Natural killer cell (primary cell): ENCODE data around the gene RABGAP1L. TPM values are rescaled to one million over a fixed set of nuclear protein-coding genes. Genes with fewer than 3 reads are reported as not detected.

Experiments
- ATAC-seq, 3 donors: fragments of 150-1000 bp in 2 of 3; fragments of 200-7000 bp in 1 of 3; cut with Tn5 transposase; 1 replicate in 1 of 3; 2 replicates in 2 of 3; pipeline ENCODE4 v1.10.0; 2021; ENCODE audit warnings: mild to moderate bottlenecking in 2 of 3, moderate library complexity in 2 of 3
- DNase-seq, 2 donors: peaks; one replicate each; pipeline versions ENCODE4 v3.0.0 to v3.0.0-alpha.2; 2013 to 2021; ENCODE audit warnings: mixed read lengths in 1 of 2
- H3K27ac ChIP-seq: one replicate; pipeline ENCODE4 v1.5.1; 2013; ENCODE audit warnings: mild to moderate bottlenecking, low read length
- H3K27me3 ChIP-seq: one replicate; pipeline ENCODE4 v1.6.1; 2013; ENCODE audit warnings: low read length; ENCODE audit not compliant: control insufficient read depth, insufficient read depth
- H3K36me3 ChIP-seq: one replicate; pipeline ENCODE4 v1.6.1; 2013; ENCODE audit warnings: low read length; ENCODE audit not compliant: control insufficient read depth, insufficient read depth
- H3K4me1 ChIP-seq: one replicate; pipeline ENCODE4 v1.6.1; 2013; ENCODE audit warnings: low read length; ENCODE audit not compliant: control insufficient read depth, insufficient read depth
- H3K4me3 ChIP-seq: one replicate; pipeline ENCODE4 v1.5.1; 2013; ENCODE audit warnings: low read length
- H3K9me3 ChIP-seq: one replicate; pipeline ENCODE4 v1.6.1; 2013; ENCODE audit warnings: low read length; ENCODE audit not compliant: control insufficient read depth, insufficient read depth
- H3K27ac Mint-ChIP-seq, 2 donors: one replicate each; pipeline ENCODE4 v1.8.0; 2022; ENCODE audit warnings: mild to moderate bottlenecking in 2 of 2, mixed read lengths in 2 of 2, moderate library complexity in 1 of 2
- H3K27me3 Mint-ChIP-seq, 2 donors: one replicate each; pipeline ENCODE4 v1.8.0; 2022; ENCODE audit warnings: low read depth in 2 of 2, mixed read lengths in 2 of 2
- H3K36me3 Mint-ChIP-seq: one replicate; pipeline ENCODE4 v1.8.0; 2022; ENCODE audit warnings: mixed read lengths
- H3K4me1 Mint-ChIP-seq, 2 donors: one replicate each; pipeline ENCODE4 v1.8.0; 2022; ENCODE audit warnings: mixed read lengths in 2 of 2
- H3K4me3 Mint-ChIP-seq: one replicate; pipeline ENCODE4 v1.8.0; 2022; ENCODE audit warnings: mild to moderate bottlenecking, moderate library complexity, mixed read lengths
- H3K9me3 Mint-ChIP-seq, 2 donors: one replicate each; pipeline ENCODE4 v1.8.0; 2022; ENCODE audit warnings: mixed read lengths in 2 of 2
- CTCF ChIP-seq: fragments of 200-600 bp; IDR thresholded peaks from one replicate; pipeline ENCODE4 v1.8.0; 2022; ENCODE audit warnings: antibody characterized with exemption
- WGBS: methylation state at CpG from one replicate; pipeline ENCODE4 v1.1.7; 2013; ENCODE audit warnings: missing lambda C conversion rate; ENCODE audit not compliant: insufficient coverage; 5-methylcytosine and 5-hydroxymethylcytosine counted together
- intact Hi-C: fragments of 100-400 bp; cut with micrococcal nuclease; formaldehyde crosslinking; loops from one replicate; pipeline ENCODE4 v1.14.2; 2022
- total RNA-seq, 4 donors: library from RNA; stranded (reverse); fragments of 120-200 nt in 1 of 4; gene quantifications; one replicate each; pipeline versions ENCODE4 v1.2.3 to v1.2.4, GENCODE V29; 2013 to 2022

The RABGAP1L gene
- total RNA-seq, 3 donors from 2014 or later (not counting 1 experiment from before 2014, with no cell fraction given): 145 to 168 (median 153) TPM

GRCh38 chr1:174969977-174970376 is 810.7 kb downstream of the RABGAP1L start:
- Mint-ChIP-seq H3K27me3 (no peaks in the 10 kb centered on the region), H3K4me1 (peaks cover 61 to 72% of the 10 kb centered on the region in 2 donors), H3K9me3 (no peaks in the 10 kb centered on the region), H3K27ac (peak overlapping the region; percentile 90 to 99), H3K36me3 (peaks cover 11% of the 10 kb centered on the region), H3K4me3 (peak overlapping the region; percentile 88)
- H3K36me3 ChIP-seq: peaks cover 8% of the 10 kb centered on the region
- peaks cover 36% of the 10 kb centered on the region for H3K4me1 ChIP-seq
- DNase-seq (peak in 1 of 2 donors; percentile 50), ATAC-seq (peak in 2 of 3 donors; percentile 1 to 29)
- H3K9me3 ChIP-seq: no peaks in the 10 kb centered on the region
- no peak overlapping the region for H3K4me3 ChIP-seq
- intact Hi-C loops: loop anchor here (10.0 kb wide), 1 partner anchor 945 kb away; the partner anchor contains the start of gene RC3H1
- peak overlapping the region; percentile 67 for H3K27ac ChIP-seq
- 10% methylated on average over 1 of the region's 1 CpG for WGBS
- no peak for TF ChIP-seq CTCF
- no peaks in the 10 kb centered on the region for H3K27me3 ChIP-seq

GRCh38 chr1:174971466-174971865 is 812.1 kb downstream of the RABGAP1L start:
- ATAC-seq: no peak
- peaks cover 54 to 65% of the 10 kb centered on the region in 2 donors for H3K4me1 Mint-ChIP-seq
- H3K27me3 Mint-ChIP-seq: no peaks in the 10 kb centered on the region
- no peak for TF ChIP-seq CTCF
- intact Hi-C loops: no loop called here
- H3K27me3 ChIP-seq: no peaks in the 10 kb centered on the region
- no peaks in the 10 kb centered on the region for H3K9me3 Mint-ChIP-seq
- peaks cover 16% of the 10 kb centered on the region for H3K36me3 ChIP-seq
- DNase-seq: no peak
- H3K27ac ChIP-seq: peak overlapping the region; percentile 28
- peaks cover 31% of the 10 kb centered on the region for H3K4me1 ChIP-seq
- H3K4me3 Mint-ChIP-seq: peak overlapping the region; percentile 75
- H3K4me3 ChIP-seq: no peak overlapping the region
- H3K36me3 Mint-ChIP-seq: peaks cover 11% of the 10 kb centered on the region
- H3K9me3 ChIP-seq: no peaks in the 10 kb centered on the region
- peak overlapping the region; percentile 79 to 83 for H3K27ac Mint-ChIP-seq

- H3K27me3 ChIP-seq: no peaks in the 10 kb centered on the region
- no peak overlapping the region for H3K4me3 ChIP-seq
- H3K4me3 Mint-ChIP-seq: peak overlapping the region; percentile 75
- no CpG with 5 or more reads among the region's 2 CpGs for WGBS
- peak overlapping the region; percentile 79 to 83 for H3K27ac Mint-ChIP-seq
- no peak overlapping the region for H3K27ac ChIP-seq
- H3K9me3 ChIP-seq: no peaks in the 10 kb centered on the region
- H3K36me3 Mint-ChIP-seq: peaks cover 11% of the 10 kb centered on the region
- peaks cover 50 to 62% of the 10 kb centered on the region in 2 donors for H3K4me1 Mint-ChIP-seq
- no peak for TF ChIP-seq CTCF
- H3K4me1 ChIP-seq: peaks cover 31% of the 10 kb centered on the region
- no peaks in the 10 kb centered on the region for H3K9me3 Mint-ChIP-seq
- DNase-seq (no peak), ATAC-seq (no peak)
- H3K36me3 ChIP-seq: peaks cover 20% of the 10 kb centered on the region
- intact Hi-C loops: no loop called here
- no peaks in the 10 kb centered on the region for H3K27me3 Mint-ChIP-seq
Observed at GRCh38 chr1:174971902-174972301, 812.6 kb downstream of the RABGAP1L start.

- no peak for TF ChIP-seq CTCF
Observed at GRCh38 chr1:174974711-174975119, 815.4 kb downstream of the RABGAP1L start.

More at GRCh38 chr1:174974711-174975119, 815.4 kb downstream of the RABGAP1L start:
- Histone ChIP-seq H3K4me3 (no peak overlapping the region), H3K4me1 (peaks cover 11% of the 10 kb centered on the region), H3K27ac (no peak overlapping the region), H3K36me3 (peaks cover 39% of the 10 kb centered on the region), H3K27me3 (no peaks in the 10 kb centered on the region), H3K9me3 (no peaks in the 10 kb centered on the region)
- 98% methylated on average over 2 of the region's 2 CpGs for WGBS
- H3K36me3 Mint-ChIP-seq: peaks cover 17% of the 10 kb centered on the region
- H3K4me3 Mint-ChIP-seq: no peak overlapping the region
- DNase-seq (no peak), ATAC-seq (no peak)
- H3K9me3 Mint-ChIP-seq: no peaks in the 10 kb centered on the region
- no peaks in the 10 kb centered on the region for H3K27me3 Mint-ChIP-seq
- intact Hi-C loops: no loop called here
- H3K27ac Mint-ChIP-seq: peak overlapping the region in 1 of 2 donors; percentile 33
- H3K4me1 Mint-ChIP-seq: peaks cover 35 to 37% of the 10 kb centered on the region in 2 donors
